Left forelimb (tissue), 1 donor: Measurements from ENCODE around the gene CDC45.

Experiments used
- DNase-seq: peaks from one replicate; pipeline ENCODE4 v3.0.0-alpha.2; 2018; ENCODE audit warnings: low spot score

The CDC45 gene

DNA sequence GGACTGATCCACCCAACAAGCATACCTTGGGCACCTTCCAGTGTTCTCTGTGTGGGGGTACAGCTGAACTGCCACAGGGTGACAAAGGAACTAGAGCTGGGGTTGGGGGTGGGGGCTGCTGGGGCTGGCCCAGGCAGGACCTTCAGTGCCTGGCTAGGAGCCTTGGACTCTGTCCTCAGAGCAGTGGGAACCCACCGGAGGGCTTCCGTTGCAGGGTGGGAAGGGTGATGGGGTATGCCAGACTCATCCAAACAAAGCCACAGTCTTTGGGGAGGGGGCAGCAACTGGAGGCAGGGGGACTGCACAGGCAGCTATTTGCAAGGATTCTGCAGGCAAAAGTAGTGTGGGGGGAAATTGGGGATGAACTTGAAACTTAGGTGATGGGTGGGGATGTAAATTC lies 80.2 kb downstream of the CDC45 start:
- no peak for DNase-seq

DNA sequence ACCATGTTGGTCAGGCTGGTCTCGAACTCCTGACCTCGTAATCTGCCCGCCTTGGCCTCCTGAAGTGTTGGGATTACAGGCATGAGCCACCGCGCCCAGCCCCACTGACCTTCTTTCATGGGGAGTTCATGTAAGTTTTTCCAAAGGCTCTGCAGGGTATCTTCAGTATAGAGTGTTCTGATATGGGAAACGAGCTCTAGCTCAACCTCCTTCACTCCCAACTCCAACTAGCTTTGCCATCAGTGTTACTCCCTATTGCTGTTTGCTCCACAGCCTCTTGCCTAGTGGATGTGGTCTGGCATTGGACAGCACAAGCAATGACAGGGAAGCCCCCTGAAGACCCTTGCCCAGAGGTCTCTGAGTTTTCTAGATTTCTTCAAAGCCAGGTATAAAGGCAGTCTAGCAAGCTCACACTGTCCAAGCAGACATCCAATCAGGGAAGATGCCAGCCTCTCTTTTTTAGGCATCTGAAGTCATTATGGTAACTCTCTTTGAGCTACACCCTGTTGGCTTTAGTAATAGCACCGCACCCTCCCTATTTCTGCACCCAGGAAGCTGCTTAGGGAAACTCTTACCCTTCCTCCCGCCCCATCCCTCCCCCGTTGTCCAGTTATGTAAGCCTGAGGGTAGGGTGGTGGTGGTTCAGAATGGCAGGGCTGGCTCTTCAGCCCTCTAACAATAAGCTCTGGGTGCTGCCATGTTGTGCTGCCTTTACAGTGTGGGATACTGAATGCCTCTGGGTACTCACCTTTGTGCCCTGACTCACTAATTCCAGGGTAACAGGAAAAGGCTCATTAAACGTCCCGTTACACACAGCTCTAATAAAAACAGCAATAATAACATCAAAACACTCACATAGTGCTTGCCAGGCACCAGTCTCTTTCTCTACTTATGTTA lies 85.9 kb downstream of the CDC45 start:
- DNase-seq = no peak

DNA sequence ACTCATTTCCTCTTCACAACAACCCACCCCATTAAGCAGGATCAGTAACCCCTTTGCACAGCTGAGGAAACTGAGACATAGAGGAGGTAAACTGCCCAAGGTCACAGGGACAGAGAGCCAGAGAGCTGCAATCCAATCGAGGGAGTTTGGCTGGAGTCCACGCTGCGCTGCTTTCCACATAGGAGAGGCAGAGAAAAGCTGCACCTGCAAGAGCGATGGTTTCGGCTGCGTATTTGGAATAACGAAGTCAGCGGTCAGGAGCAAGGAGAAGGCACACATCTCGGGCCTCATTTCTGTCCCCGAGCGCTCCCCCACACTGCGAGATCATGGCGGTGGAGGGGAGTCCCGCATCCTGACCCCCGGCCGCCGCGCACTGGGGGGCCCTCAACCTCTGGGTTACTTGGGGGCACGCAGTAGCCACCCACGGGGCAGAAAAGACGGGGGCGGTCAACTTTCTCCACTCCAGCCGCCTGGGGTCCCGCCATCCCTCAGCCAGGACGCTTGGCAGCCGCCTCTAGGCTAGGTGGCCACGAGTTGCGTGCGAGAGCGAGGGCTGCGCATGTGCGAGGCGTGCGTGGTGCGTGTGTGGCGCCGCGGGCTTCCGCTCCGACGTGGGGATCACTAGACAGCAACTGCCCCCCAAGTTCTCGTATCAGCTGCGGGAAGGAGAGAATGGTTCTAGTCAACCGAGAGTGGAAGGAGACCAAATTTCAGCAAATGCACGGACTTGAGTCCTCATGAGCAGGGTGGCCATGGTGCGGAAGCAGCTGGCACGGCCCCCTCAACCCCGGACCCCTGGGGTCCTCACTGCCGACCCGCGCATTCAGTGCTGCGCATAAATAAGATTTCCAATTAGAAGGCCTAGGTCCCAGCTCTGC lies 86.8 kb downstream of the CDC45 start:
- no peak for DNase-seq

DNA sequence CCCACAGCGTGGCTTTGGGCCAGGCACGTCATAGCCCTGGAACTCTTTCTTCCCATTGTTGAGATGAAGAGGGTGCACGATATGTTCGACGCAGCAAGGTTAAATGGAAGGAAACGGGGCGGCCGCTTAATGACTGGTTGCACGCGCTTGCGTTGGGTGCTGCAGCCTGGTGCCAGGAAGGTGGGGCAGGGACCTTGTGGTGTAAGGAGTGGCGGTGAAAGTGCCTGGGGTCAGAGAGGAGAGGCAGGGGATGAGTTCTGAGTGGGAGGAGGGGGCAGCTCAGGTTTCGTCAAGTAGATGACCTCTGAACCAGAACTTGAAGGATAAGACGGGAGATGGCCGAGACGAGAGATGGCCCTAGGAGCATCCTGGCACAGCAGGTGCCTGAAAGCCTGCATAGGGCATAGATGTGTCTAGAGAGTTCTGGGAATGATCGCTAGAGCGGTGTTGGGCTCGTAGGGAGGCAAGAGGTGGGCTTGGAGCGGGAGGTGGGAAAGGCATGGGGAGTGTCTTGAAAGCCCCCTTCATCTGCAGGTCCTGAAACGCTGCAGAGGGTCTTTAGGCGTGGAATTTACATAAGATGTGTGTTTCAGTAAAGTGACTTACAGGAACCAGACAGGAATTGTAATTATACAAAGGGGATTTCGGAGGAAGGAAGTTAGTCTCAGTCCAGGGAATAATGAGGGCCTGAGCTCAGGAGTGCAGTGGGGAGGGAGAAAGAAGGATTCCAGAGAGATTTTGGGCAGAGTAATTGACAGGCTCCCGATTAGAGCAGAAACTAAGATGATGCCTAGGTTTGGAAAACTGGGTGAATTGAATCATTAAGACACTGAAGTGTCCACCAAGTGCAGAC lies 87.7 kb downstream of the CDC45 start:
- no peak for DNase-seq

DNA sequence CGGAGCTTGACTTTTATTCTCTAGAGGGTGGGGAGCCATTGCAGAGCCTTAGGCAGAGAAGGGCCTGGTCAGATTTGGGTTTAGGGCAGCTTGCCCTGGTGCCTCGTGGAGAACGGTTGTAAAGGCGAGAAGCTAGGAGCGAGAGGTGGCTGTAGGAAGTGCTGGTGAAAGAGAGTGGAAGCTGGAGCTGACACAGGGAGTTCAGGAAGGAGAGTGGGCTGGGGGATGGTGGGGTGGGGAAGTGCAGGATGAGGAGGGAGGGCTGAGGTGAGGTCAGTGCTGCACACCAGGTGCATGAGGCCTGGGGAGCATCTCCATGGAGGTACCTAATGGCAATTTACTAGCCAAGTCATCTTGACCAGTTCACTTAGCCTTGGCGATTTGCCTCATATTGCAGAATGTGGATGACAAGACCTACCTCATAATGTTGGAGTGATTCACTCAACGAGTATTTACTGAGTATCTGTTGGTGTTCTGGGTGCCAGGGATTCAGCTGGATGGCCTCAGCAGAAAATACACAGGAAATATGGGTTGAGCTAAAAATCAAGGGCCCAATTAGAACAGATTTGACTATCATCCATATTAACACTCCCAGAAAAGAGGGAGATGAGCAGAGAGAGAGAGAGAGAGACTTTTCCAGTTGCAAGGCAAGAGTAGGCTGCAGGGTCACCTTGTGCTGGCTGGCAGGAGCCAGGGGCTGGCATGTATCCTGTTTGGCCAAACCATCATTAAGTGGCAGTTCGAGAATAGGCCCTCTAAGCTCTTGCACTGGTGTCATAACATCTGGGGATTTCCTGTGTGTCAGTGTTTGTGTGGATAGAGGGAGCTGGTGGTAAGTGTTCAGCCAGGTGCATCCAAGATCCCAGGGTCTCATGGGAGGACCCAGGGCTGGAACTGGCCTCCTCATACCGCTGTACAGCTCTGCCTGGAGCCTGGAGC lies 88.9 kb downstream of the CDC45 start:
- DNase-seq = no peak

DNA sequence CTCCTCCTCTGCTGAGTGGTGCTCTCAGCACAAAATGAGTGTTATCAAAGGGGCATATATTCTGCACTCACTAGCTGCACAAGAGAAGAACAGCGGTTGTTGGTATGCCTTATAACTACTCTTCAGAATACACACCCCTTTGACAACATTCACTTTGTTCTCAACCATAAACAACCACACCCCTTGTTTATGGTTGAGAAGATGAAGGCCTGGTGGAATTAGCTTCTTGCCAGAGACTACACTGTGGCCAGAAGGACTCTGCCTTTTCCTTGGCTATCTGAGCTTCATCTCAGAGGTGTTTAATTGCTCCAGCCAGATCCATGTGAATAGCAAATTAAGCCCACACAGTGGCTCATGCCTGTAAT lies 89.5 kb downstream of the CDC45 start:
- DNase-seq = no peak

DNA sequence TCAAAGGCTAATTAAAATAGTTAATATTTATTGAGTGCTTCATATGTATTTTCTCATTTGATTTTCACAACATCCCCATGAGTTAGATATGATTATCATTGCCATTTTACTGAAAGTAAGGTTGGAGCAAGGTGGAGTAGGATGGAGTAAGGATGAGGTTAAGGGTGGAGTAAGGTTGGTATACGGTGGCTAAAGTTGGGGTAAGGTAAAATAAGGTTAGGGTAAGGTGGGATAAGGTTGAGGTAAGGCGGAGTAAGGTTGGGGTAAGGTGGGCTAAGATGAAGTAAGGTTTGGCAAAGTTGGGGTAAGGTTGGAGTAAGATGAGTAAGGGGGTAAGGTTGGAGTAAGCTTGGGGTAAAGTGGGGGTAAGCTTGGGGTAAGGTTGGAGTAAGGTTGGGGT lies 90.3 kb downstream of the CDC45 start:
- no peak for DNase-seq
